HG03039 (cell line): ENCODE data around the gene WASHC2A.
"Not testable (repeated sequence)": the region's sequence is repeated elsewhere in the genome, so short reads cannot be mapped to it uniquely, and the experiment has no call there.

ENCODE experiments used
- ATAC-seq: cut with Tn5 transposase; IDR thresholded peaks from one replicate; pipeline ENCODE4 v1.9.1; 2021; ENCODE audit warnings: mild to moderate bottlenecking, moderate library complexity; ENCODE audit not compliant: unreplicated experiment

WASHC2A gene, protein sequence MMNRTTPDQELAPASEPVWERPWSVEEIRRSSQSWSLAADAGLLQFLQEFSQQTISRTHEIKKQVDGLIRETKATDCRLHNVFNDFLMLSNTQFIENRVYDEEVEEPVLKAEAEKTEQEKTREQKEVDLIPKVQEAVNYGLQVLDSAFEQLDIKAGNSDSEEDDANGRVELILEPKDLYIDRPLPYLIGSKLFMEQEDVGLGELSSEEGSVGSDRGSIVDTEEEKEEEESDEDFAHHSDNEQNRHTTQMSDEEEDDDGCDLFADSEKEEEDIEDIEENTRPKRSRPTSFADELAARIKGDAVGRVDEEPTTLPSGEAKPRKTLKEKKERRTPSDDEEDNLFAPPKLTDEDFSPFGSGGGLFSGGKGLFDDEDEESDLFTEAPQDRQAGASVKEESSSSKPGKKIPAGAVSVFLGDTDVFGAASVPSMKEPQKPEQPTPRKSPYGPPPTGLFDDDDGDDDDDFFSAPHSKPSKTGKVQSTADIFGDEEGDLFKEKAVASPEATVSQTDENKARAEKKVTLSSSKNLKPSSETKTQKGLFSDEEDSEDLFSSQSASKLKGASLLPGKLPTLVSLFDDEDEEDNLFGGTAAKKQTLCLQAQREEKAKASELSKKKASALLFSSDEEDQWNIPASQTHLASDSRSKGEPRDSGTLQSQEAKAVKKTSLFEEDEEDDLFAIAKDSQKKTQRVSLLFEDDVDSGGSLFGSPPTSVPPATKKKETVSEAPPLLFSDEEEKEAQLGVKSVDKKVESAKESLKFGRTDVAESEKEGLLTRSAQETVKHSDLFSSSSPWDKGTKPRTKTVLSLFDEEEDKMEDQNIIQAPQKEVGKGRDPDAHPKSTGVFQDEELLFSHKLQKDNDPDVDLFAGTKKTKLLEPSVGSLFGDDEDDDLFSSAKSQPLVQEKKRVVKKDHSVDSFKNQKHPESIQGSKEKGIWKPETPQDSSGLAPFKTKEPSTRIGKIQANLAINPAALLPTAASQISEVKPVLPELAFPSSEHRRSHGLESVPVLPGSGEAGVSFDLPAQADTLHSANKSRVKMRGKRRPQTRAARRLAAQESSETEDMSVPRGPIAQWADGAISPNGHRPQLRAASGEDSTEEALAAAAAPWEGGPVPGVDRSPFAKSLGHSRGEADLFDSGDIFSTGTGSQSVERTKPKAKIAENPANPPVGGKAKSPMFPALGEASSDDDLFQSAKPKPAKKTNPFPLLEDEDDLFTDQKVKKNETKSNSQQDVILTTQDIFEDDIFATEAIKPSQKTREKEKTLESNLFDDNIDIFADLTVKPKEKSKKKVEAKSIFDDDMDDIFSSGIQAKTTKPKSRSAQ (N-terminal part only)

DNA sequence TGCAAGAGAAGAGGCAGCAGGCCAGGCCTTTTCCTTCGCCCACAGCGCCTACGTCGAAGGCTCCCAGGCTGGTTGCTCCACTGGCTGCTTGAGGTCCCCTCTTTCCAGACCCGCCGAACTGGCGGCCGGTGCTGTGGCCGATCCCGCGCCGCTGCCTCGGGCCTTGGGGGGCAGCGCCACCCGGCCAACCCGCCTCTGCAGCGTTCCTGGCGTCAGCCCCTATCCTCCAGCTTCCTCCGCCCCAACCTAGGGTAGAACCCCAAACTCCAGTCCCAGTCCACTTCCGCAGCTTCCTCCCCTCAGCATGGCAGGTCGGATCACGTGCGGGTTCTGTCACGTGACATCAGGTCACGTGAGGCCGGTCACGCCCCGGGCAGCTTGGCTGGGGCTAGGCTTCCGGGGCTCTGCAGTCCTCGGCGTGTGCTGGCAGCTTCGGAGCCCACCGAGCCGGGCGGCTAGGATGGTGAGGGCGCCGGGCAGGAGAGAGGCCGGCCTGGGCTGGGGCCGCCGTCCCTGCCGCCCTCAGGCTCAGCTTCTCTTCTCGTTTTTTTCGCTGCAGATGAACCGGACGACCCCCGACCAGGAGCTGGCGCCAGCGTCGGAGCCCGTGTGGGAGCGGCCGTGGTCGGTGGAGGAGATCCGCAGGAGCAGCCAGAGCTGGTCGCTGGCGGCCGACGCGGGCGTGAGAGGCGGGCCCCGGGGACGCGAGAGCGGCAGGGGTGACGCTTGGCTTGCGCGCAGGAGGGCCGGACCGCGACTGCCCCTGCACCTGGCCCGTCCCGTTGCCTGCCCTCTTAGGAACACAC lies at the start of gene WASHC2A:
WASHC2A (plus strand) TSS at position 409 of the 806 bp plus-strand sequence; CDS start at position 461, 52 bp downstream.
- ATAC-seq, result peak; percentile 90

DNA sequence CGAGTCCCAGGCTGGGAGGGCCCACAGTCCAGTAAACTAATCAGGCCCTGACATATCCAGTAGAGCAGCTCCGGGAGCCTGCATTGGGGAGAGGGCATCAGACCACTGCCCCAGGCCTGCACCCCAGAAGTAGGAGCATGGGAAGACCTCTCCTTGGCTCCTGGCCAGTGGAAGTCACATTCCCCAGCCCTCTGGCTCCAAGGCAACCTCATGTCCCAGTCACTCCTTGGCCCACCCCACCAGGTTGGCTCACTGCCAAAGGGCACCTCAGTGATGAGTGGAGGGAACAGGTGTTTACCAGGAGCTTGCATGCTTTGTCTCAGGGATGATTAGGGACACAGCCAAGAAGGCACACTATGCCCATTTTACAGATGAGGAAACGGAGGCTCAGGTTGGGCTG lies 48.5 kb upstream of the WASHC2A start:
- ATAC-seq, result not testable (repeated sequence)

DNA sequence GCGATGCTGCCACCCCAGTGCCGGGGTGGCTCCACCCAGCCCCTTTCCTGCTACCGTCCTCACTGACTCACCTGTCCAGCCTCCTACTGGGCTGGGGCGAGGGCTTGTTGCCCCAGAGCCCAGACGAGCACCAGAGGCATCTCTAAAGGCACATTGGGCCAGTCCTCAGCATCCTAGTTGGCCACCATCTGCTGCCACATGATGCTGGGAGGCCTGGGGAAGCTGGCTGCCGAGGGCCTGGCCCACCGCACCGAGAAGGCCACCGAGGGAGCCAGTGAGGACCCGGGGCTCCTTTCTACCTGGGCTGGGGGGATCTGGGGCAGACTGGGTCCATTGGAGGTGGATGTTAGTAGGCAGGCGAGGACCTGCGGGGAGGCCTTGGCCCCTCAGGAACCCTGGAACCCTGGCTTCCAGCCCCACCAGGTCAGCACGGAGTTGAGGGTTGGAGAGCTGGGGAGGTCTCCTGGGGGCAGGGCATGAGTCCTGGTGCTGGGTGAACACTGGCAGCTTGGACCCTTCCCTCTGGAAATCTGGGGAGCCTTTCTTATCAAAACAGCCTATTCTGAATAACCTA lies 47.2 kb upstream of the WASHC2A start:
- ATAC-seq, result not testable (repeated sequence)

DNA sequence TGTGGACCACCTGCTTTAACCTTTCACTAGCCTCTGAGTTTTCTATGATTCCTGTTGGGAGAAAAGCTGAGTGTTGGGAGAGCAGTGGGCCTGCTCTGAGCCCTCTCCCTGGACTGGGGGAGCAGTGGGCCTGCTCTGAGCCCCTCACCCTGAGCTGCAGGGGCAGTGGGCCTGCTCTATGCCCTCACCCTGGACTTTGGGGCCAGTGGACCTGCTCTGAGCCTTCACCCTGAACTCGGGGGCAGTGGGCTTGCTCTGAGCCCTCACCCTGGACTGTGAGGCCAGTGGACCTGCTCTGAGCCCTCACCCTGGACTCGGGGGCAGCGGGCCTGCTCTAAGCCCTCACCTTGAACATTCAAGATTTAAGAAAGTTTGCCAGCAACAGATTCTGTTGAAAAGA lies 46.1 kb upstream of the WASHC2A start:
- ATAC-seq, result no peak

DNA sequence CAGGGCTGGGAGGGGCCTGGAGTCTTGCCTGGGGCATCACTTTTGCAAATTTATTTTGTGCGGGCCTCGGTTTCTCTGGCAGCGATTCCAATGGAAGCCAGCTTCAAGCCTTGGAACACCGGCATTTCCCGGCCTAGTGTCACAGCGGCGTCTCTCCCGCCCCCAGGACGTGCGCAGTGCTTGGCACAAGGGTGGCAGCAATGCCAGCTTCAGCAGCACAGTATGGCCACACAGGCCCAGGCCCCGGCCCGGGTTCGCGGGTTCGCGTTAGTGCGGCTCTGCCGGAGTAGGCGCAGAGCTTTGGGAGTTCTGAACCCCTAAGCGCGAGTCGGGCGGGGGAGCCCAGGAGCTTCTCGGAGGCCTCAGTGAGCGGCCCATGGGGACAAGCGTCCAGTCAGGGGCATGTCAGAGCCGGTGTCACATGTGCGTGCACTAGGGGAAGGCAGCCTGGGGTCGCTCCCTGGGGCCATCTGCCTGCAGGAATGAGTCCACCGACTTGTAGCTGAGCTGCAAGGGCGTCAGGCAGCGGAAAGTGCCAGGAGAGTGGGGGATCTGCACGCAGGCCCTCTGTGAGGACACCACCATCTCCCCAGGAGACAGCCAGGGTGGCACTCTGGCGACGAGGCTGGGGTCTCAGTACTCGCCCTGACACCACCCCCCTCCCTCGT lies 42.9 kb upstream of the WASHC2A start:
- ATAC-seq, result not testable (repeated sequence)

DNA sequence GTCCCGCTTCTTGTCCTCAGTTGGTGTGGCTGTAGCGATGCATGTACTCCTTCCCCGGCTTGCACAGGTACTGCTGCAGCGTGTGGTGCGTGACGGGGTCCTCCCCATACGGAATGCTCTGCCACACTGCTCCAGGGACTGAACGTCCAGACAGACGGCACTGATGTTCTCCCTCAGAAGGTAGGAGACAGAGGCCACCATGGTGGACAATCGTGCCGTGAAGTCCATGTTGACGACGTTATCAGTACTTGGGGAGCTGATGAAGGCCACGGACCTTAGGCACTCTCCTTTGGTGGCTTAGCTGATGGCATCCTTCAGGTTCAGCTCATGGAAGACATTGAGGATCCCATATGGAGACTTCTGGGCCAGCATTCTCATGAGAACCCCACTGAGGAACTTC lies 42.1 kb upstream of the WASHC2A start:
- ATAC-seq, result no peak

DNA sequence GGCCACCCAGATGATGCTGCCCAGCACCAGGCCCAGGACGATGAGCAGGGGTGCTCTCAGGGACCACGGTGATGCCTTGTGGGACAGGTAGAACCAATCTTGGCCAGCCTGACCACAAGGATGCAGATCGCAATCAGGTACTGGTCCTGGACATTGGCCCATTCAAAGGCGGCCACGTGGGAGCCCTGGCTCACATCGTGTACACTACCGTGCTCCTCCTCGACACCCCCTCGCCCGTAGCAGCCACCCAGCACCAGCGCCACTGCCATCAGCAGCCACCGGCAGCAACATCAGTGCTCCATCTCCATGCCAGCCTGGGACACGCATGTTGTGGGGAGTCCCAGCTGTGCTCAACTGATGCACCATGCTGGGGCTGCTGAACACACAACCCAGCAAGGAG lies 40.6 kb upstream of the WASHC2A start:
- no peak for ATAC-seq

DNA sequence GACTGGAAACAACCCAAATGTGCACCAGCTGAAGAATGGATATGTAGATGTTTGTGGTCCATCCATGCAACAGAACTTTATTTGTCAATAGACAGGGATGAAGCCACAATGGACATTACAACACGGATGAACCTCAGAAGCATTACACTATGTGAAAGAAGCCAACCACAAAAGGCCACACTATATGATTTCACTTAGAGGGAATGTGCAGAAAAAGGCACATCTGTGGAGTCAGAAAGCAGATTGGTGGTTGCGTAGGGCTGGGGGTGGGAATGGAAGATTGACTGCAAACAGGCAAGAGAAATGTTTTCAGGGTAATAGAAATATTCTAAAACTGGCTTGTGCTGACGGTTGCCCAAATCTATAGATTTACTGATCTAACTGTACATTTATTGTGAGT lies 34.3 kb upstream of the WASHC2A start:
- ATAC-seq, result no peak

DNA sequence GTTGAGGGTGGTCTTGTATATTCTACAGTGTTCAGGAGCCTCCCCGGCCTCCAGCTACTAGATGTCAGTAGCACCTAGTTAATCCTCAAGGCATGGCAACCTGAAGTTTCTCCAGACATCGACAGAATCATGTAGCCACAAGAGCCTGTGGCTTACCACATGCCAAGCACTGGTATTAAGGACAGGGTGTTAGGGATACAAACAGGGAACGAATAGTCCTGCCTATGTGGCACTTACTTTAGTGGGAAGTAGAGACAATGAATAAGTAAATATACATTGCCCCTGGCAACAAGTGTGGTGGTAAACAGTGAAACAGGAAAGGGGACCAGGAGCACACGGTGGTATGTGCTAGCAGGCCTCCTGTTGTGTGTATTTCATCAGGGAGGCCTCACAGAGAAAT lies 32.4 kb upstream of the WASHC2A start:
- not testable (repeated sequence) for ATAC-seq

DNA sequence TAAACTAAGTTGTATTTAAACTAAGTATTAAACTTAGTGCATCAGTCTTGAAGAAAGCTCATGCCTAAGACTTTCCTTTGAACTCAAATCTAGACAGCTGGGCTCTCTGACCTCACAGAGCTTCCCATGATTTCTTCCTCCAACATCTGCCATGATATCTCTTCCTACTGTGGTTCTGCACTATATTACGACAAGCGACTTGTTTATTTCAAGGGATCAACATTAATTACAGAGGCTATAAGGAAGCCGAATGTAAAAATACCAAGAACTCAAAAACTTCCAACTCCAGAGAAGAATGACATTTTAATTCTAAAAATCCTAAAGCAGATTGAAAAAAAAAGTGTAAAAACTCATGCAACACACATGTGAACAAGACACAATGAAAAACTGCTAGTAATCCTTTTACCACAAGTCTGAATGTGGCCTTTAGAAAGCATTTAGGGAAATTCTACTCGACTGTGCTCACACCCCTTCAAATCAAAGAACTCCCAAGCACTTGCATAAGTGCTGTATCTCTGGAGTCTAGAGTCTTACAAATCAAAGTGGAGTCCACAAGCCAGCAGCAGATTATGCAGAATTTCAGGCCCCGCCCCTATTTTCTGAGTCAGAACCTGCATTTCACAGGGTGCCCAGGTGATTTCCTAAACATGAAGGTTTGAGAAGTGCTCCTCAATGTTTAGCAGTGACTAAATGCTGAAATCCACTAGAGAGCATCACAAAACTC lies 22.7 kb upstream of the WASHC2A start:
- ATAC-seq, result no peak

DNA sequence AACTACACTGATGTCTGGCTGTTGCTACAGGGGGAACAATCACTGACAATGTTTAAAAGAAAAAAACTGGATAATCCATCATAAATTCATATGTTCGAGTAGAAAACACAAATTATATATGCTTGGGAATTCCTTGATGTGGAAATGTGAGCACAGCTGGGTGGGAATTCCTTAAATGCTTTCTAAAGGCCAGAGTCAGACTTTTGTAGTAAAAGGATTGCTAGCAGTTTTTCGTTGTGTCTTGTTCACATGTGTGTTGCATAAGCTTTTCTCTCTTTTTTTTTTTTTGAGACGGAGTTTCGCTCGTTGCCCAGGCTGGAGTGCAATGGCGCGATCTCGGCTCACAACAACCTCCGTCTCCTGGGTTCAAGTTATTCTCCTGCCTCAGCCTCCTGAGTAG lies 21.3 kb upstream of the WASHC2A start:
- ATAC-seq, result not testable (repeated sequence)

DNA sequence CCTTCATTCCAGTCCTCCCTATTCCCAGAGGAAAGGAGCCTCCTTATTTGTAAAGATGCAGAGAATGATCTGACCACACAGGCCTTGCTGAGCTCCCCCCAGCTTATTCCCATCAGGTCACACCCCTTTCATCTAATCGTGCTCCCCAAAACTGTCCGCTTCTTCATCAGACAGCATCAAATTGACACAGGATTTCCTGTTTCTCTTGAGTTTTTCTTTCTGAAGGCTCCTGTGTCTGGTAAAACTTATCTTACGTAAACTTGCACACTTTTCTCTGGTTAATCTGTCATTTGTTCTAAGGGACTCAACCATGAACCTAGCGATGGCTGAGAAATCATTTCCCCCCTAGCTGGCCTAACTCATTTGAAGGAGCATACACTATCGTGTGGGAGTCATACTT lies 20.2 kb upstream of the WASHC2A start:
- not testable (repeated sequence) for ATAC-seq

DNA sequence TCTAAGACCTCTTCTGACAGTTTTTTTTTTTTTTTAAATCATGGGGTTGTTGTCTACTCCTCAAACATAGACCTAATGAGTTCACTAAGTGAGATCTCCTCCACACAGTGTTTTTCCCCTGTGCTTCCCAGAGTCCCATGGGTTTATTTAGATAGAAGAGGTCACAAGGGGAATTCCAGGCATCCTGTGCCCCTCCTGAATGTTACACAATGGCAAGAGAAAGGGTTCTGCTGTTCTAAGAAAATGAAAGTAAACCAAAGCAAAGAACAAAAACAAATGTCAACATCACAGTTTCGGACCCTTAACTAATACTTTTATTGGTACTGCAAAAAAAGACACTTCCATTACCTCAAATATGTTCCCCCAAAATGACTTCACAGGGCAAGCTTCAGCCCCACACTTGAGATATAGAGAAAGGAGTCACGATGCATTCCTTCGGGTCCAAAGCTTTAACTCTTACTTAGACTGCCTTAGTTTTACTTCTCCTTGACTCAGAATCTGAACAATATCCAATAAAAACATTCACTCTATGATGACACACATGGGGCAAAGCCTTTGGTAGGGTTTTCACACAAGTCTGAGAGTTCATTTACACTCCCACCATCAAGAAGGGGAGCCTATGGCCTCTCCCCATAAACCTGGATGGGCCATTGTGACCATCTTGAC lies 15.6 kb upstream of the WASHC2A start:
- ATAC-seq, result peak; percentile 72

DNA sequence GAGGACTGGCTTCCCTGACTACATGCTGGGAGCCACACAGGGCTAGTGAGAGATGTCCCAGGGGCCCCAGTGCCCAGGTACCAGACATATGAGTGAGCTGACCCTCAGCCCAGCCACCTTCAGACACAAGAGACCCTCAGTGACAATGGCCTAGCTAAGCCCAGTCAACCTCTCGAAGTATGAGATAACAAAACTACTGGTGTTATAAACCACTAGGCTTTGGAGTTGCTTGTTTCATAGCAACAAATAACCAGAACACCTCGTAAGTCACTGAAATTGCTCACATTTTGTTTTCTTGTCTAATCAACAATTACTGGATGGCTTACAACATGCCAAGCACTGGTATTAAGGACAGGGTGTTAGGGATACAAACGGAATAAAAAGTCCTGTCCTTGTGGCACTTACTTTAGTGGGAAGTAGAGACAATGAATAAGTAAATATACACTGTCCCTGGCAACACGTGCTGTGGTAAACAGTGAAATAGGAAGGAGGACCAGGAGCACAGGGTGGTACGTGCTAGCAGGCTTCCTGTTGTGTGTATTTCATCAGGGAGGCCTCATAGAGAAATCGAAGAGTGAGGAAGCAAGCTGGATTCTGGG lies 14.9 kb upstream of the WASHC2A start:
- peak; percentile 7 for ATAC-seq

DNA sequence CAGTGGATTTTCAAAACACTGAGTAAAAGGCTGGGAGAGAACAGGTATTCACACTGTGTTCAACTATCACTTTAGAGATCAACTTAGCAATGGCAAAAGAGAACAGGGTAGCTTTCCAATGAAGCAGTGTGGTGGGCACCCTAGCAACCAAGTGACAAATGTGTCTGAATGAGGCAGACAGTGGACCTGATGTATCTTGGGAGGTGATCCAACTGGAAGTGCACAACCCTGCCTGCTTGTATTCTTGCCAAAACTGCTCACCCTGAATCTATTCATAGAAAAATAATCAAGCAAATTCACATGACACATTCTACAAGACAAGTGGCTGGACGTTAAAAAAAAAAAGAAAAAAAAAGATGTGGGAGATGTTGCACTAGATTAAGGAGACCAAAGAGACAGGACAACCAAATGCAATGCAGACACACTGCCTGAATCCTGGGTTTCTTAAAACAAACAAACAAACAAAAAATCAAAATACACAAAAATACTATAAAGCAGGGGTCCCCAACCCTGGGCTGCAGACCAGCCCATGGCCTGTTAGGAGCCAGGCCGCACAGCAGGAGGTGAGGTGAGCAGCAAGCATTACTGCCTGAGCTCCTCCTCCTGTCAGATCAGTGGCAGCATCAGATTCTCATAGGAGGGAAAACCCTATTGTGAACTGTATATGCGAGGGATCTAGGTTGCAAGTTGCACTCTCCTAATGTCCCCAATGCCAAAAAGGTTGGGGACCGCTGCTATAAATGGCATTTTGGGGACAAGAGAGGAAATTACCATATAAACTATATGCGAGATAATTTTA lies 12.1 kb upstream of the WASHC2A start:
- not testable (repeated sequence) for ATAC-seq

DNA sequence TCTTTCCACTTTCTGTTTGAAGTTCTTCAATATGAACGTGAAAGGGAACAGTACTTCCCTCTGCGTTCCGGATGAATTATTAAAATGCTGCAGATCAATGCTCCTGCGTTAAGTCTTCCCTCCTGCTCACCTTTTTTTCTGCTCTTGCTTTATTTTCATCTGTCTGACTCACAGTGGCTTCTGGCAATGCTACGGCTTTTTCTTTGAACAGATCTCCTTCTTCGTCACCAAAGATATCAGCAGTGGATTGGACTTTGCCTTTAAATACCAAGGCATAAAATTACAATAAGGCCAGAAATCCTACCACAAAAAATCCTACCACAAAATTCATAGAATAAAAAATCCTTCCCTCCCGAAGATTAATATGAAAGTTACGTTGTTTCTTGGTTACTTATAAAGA lies 11.1 kb upstream of the WASHC2A start:
- not testable (repeated sequence) for ATAC-seq

DNA sequence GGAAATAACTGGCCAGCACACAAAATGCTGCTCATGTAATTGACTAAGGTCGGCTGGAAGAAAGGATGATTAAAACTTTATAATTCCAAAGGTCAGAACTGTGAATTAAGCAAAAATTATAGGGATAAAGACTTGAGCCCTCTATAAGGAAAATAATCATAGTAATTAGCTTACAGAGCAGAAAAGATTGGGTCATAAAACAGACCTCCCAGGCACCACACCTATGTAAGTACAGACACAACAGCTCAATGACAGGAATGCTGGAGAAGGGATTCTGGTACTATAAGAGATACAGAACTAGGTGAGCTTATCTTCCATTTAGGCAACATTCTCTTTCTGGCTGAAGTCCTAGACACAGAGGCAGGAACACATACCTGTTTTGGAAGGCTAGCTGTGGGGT lies 9.0 kb upstream of the WASHC2A start:
- ATAC-seq, result not testable (repeated sequence)
